SK-N-SH (cell line): ENCODE measurements around the gene CANT1. TPM values are rescaled to one million over a fixed set of nuclear protein-coding genes. Genes with fewer than 3 reads are reported as not detected.

Experiments used
- CTCF ChIA-PET: fragments of 300-600, 350-600 bp; formaldehyde crosslinking; extraction: SDS; loops from one replicate; lab custom pipeline; 2021; lab: Yijun Ruan, JAX
- POLR2A ChIA-PET: fragments of 350-600 bp; sonication (Branson Sonifier 250); formaldehyde crosslinking; extraction: SDS; loops from one replicate; lab custom pipeline; 2020; ENCODE audit warnings: antibody characterized with exemption, inconsistent platforms; lab: Yijun Ruan, JAX
- DNase-seq: peaks from one replicate; pipeline ENCODE4 v3.0.0; 2012
- H2AFZ ChIP-seq: fragments of 200-600 bp; sonication (generic); 2 replicates; pipeline ENCODE4 v1.8.1; 2016; ENCODE audit warnings: antibody characterized with exemption, mild to moderate bottlenecking, low read depth
- H3F3A ChIP-seq: fragments of 200-600 bp; sonication (generic); replicated peaks from 2 replicates; pipeline ENCODE3; 2016; ENCODE audit warnings: antibody characterized with exemption, mild to moderate bottlenecking; ENCODE audit not compliant: insufficient read depth
- H3K27ac ChIP-seq, 2 experiments: fragments of 200-500 bp in 1 of 2; fragments of 200-600 bp in 1 of 2; sonication (Bioruptor generic) in 1 of 2; sonication (generic), shearing (Covaris generic) in 1 of 2; 2 replicates each; pipeline versions ENCODE4 v1.5.1 to v1.6.1; 2014 to 2016; ENCODE audit warnings: low read depth in 2 of 2, inconsistent platforms in 1 of 2, low read length in 1 of 2, mild to moderate bottlenecking in 1 of 2, mixed read lengths in 1 of 2
- H3K27me3 ChIP-seq: fragments of 200-600 bp; sonication (generic), shearing (Covaris generic); 2 replicates; pipeline ENCODE4 v1.6.1; 2016; ENCODE audit warnings: mixed run types; ENCODE audit not compliant: insufficient read depth
- H3K36me3 ChIP-seq, 2 experiments: fragments of 200-500 bp in 1 of 2; fragments of 200-600 bp in 1 of 2; sonication (Bioruptor generic) in 1 of 2; sonication (generic) in 1 of 2; replicated peaks in 1 of 2; 2 replicates each; pipeline versions ENCODE3 to v1.5.1; 2014 to 2016; ENCODE audit warnings: low read length in 1 of 2, mild to moderate bottlenecking in 1 of 2; ENCODE audit not compliant: insufficient read depth in 2 of 2, control insufficient read depth in 1 of 2
- H3K4me1 ChIP-seq, 2 experiments: fragments of 200-500 bp in 1 of 2; fragments of 200-600 bp in 1 of 2; sonication (Bioruptor generic) in 1 of 2; sonication (generic), shearing (Covaris generic) in 1 of 2; 2 replicates each; pipeline versions ENCODE4 v1.5.1 to v1.6.1; 2014 to 2016; ENCODE audit warnings: low read depth in 1 of 2, low read length in 1 of 2, mixed run types in 1 of 2; ENCODE audit not compliant: insufficient read depth in 2 of 2, control insufficient read depth in 1 of 2
- H3K4me2 ChIP-seq: fragments of 200-600 bp; sonication (generic), shearing (Covaris generic); 2 replicates; pipeline ENCODE4 v1.6.1; 2017; ENCODE audit warnings: mixed run types
- H3K4me3 ChIP-seq, 2 experiments: fragments of 200-500 bp in 1 of 2; fragments of 200-600 bp in 1 of 2; sonication (Bioruptor generic) in 1 of 2; sonication (generic), shearing (Covaris generic) in 1 of 2; 2 replicates each; pipeline versions ENCODE4 v1.5.1 to v1.8.1; 2014 to 2016; ENCODE audit warnings: low read depth in 2 of 2, inconsistent platforms in 1 of 2, low read length in 1 of 2, mild to moderate bottlenecking in 1 of 2, mixed read lengths in 1 of 2, moderate library complexity in 1 of 2
- H3K79me2 ChIP-seq: fragments of 200-600 bp; sonication (generic); 2 replicates; pipeline ENCODE4 v1.8.1; 2017; ENCODE audit warnings: mild to moderate bottlenecking; ENCODE audit not compliant: insufficient read depth
- H3K9ac ChIP-seq: fragments of 200-600 bp; sonication (generic); 2 replicates; pipeline ENCODE4 v1.6.1; 2017; ENCODE audit warnings: mixed run types
- H3K9me2 ChIP-seq: fragments of 200-600 bp; sonication (generic); 2 replicates; pipeline ENCODE4 v1.6.1; 2017; ENCODE audit warnings: mixed run types
- H3K9me3 ChIP-seq: fragments of 200-600 bp; sonication (generic); 2 replicates; pipeline ENCODE4 v1.6.1; 2017; ENCODE audit warnings: mixed run types, mild to moderate bottlenecking, moderate library complexity
- H4K20me1 ChIP-seq: fragments of 200-600 bp; sonication (generic); 2 replicates; pipeline ENCODE4 v1.6.1; 2017; ENCODE audit warnings: mild to moderate bottlenecking, mixed run types; ENCODE audit not compliant: insufficient read depth
- CTCF ChIP-seq: fragments of 200-600 bp; sonication (generic); IDR thresholded peaks from 2 replicates; pipeline ENCODE4 v1.6.1; 2017; ENCODE audit warnings: antibody characterized with exemption, mild to moderate bottlenecking, moderate library complexity
- ELF1 ChIP-seq: IDR thresholded peaks from 2 replicates; pipeline ENCODE4 v1.4.0; 2012
- EP300 ChIP-seq, 2 experiments: IDR thresholded peaks; 2 replicates each; pipeline versions ENCODE4 v1.4.0 to v1.6.1; 2012; ENCODE audit warnings: borderline replicate concordance in 1 of 2, low read depth in 1 of 2, low read length in 1 of 2
- FOSL2 ChIP-seq: IDR thresholded peaks from 2 replicates; pipeline ENCODE4 v1.4.0; 2012; ENCODE audit warnings: low read depth, mild to moderate bottlenecking, moderate library complexity, borderline replicate concordance
- FOXJ3 ChIP-seq: sonication (generic); formaldehyde crosslinking; IDR thresholded peaks from 2 replicates; pipeline ENCODE4 v1.5.1; 2020; ENCODE audit warnings: mild to moderate bottlenecking, missing genetic modification reagents
- GABPA ChIP-seq: IDR thresholded peaks from 2 replicates; pipeline ENCODE4 v1.4.0; 2012; ENCODE audit warnings: low read depth, mild to moderate bottlenecking
- IRF3 ChIP-seq: fragments of 150-350 bp; IDR thresholded peaks from 2 replicates; pipeline ENCODE4 v1.6.1; 2016; ENCODE audit warnings: mild to moderate bottlenecking, low read depth, low read length
- MXI1 ChIP-seq: IDR thresholded peaks from 2 replicates; pipeline ENCODE4 v1.6.1; 2012; ENCODE audit warnings: mild to moderate bottlenecking, low read depth, low read length, improper control_type of control experiment
- PBX3 ChIP-seq: IDR thresholded peaks from 2 replicates; pipeline ENCODE4; 2012
- POLR2AphosphoS5 ChIP-seq: IDR thresholded peaks from 2 replicates; pipeline ENCODE4 v1.6.1; 2012; ENCODE audit warnings: low read depth, low read length
- SIN3A ChIP-seq: IDR thresholded peaks from 2 replicates; pipeline ENCODE4 v1.6.1; 2012; ENCODE audit warnings: low read depth, mild to moderate bottlenecking, low read length, moderate library complexity, borderline replicate concordance
- ZBTB33 ChIP-seq: IDR thresholded peaks from 2 replicates; pipeline ENCODE4 v1.4.0; 2012; ENCODE audit warnings: low read depth, borderline replicate concordance
- WGBS: methylation state at CpG from one replicate; pipeline ENCODE4 v1.1.6; 2017; ENCODE audit warnings: low lambda C conversion rate; 5-methylcytosine and 5-hydroxymethylcytosine counted together
- polyA plus RNA-seq, 3 experiments: library from polyadenylated mRNA; depleted of rRNA; stranded (reverse); fragments of >200 nt; gene quantifications; 2 replicates each; pipeline ENCODE4 v1.2.3, GENCODE V29; 2012
- TF ChIP-seq, protein P1 (sequence below): IDR thresholded peaks from 2 replicates; pipeline ENCODE4 v1.4.0; 2012; ENCODE audit warnings: low read depth
- TF ChIP-seq, protein P2 (sequence below): fragments of 150-350 bp; IDR thresholded peaks from 2 replicates; pipeline ENCODE4 v1.6.1; 2017; ENCODE audit warnings: antibody characterized with exemption, low read length, low read depth, borderline replicate concordance
- TF ChIP-seq, protein P3 (sequence below): IDR thresholded peaks from 2 replicates; pipeline ENCODE4 v1.4.0; 2012; ENCODE audit warnings: low read depth, borderline replicate concordance

Gene CANT1
- polyA plus RNA-seq, 1 of the 3 experiments (the other 2 are of a cell fraction), result 87.4 TPM

GRCh38 chr17:79045001-79045729 is 35.6 kb upstream of the CANT1 start:
- Histone ChIP-seq H3K36me3 (no peaks in the 10 kb centered on the region), H2AFZ (no peak overlapping the region), H3K4me3 (no peak overlapping the region), H3K9ac (no peak overlapping the region), H3K79me2 (no peaks in the 10 kb centered on the region), H4K20me1 (no peaks in the 10 kb centered on the region), H3K9me2 (no peaks in the 10 kb centered on the region), H3K4me2 (no peak overlapping the region), H3K27me3 (no peaks in the 10 kb centered on the region), H3K9me3 (no peaks in the 10 kb centered on the region)
- no peak for DNase-seq
- CTCF ChIA-PET, result interaction anchor here (0.7 to 25.7 kb wide), 65 partner anchors 9 to 676 kb away, joined by 3 to 529 read pairs (median 6); partner anchors contain the start of genes C1QTNF1, ENGASE and LGALS3BP
- no peak for TF ChIP-seq ELF1
- TF ChIP-seq CTCF, result no peak
- TF ChIP-seq MXI1, result no peak
- TF ChIP-seq, protein P1, sequence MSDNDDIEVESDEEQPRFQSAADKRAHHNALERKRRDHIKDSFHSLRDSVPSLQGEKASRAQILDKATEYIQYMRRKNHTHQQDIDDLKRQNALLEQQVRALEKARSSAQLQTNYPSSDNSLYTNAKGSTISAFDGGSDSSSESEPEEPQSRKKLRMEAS, result no peak
- TF ChIP-seq, protein P2, sequence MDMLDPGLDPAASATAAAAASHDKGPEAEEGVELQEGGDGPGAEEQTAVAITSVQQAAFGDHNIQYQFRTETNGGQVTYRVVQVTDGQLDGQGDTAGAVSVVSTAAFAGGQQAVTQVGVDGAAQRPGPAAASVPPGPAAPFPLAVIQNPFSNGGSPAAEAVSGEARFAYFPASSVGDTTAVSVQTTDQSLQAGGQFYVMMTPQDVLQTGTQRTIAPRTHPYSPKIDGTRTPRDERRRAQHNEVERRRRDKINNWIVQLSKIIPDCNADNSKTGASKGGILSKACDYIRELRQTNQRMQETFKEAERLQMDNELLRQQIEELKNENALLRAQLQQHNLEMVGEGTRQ, result no peak
- TF ChIP-seq SIN3A, result no peak
- no peak for TF ChIP-seq IRF3
- TF ChIP-seq PBX3, result no peak
- no peak for TF ChIP-seq EP300 (IDR thresholded peaks at IDR 0.05; ENCODE audit: borderline replicate concordance in 1 of 2, low read depth in 1 of 2, low read length in 1 of 2)
- TF ChIP-seq ZBTB33, result no peak
- TF ChIP-seq FOSL2, result no peak
- TF ChIP-seq GABPA, result no peak
- TF ChIP-seq, protein P3, sequence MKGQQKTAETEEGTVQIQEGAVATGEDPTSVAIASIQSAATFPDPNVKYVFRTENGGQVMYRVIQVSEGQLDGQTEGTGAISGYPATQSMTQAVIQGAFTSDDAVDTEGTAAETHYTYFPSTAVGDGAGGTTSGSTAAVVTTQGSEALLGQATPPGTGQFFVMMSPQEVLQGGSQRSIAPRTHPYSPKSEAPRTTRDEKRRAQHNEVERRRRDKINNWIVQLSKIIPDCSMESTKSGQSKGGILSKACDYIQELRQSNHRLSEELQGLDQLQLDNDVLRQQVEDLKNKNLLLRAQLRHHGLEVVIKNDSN, result no peak
- TF ChIP-seq FOXJ3, result no peak
- no peak for TF ChIP-seq POLR2AphosphoS5
- TF ChIP-seq, all 33 proteins: peak for 0
- no peak overlapping the region for H3K27ac ChIP-seq
- H3F3A ChIP-seq, result peaks cover 16% of the 10 kb centered on the region
- peaks cover 0 to 23% of the 10 kb centered on the region in 2 experiments; a peak in 2 of 4 replicates for H3K4me1 ChIP-seq
- 64% methylated on average over 15 of the region's 15 CpGs for WGBS
- POLR2A ChIA-PET, result interaction anchor here (0.5 to 1.5 kb wide), 3 partner anchors 16 to 23 kb away, joined by 4 to 11 read pairs (median 7); no protein-coding TSS in a partner anchor
